ENCODE measurements around the gene EDC4.
A peak's percentile ranks its signal among the peaks of the same experiment; 100 is the strongest.

Gene EDC4

GRCh38 chr16:67846320-67847063 lies 26.4 kb upstream of the EDC4 start, which contains the start of gene NUTF2 (continued):
- TF ChIP-seq ZNF280C (tag by site-specific recombination; IDR thresholded peaks at IDR 0.05) (no peak), ZNF311 (tag by site-specific recombination; IDR thresholded peaks at IDR 0.05; ENCODE audit: borderline replicate concordance) (no peak), ZNF292 (tag by site-specific recombination; IDR thresholded peaks at IDR 0.05; ENCODE audit: borderline replicate concordance, low read depth) (no peak), ZNF707 (tag by site-specific recombination; IDR thresholded peaks at IDR 0.05) (no peak), ZBTB11 (tag by site-specific recombination; conservative IDR thresholded peaks at IDR 0.05; ENCODE audit: low read depth) (peak; percentile 90), ZNF274 (IDR thresholded peaks at IDR 0.05; ENCODE audit: low read length) (no peak), ZNF274 (tag by site-specific recombination; IDR thresholded peaks at IDR 0.05; ENCODE audit: borderline replicate concordance) (no peak), AEBP2 (tag by site-specific recombination; IDR thresholded peaks at IDR 0.05; ENCODE audit: borderline replicate concordance) (no peak), ZNF335 (tag by site-specific recombination; conservative IDR thresholded peaks at IDR 0.05) (peak; percentile 98), ZNF433 (tag by site-specific recombination; IDR thresholded peaks at IDR 0.05; ENCODE audit: low read depth) (no peak), ZNF580 (tag by site-specific recombination; IDR thresholded peaks at IDR 0.05) (peak; percentile 50; the same call in 1 of the 2 replicates), ZNF174 (tag by site-specific recombination; IDR thresholded peaks at IDR 0.05) (no peak), GLI2 (tag by site-specific recombination; IDR thresholded peaks at IDR 0.05; ENCODE audit: borderline replicate concordance, low read depth) (no peak), ZNF571 (tag by site-specific recombination; IDR thresholded peaks at IDR 0.05) (no peak), PBX3 (CRISPR knock-in tag; IDR thresholded peaks at IDR 0.05) (peak; percentile 73), ZSCAN4 (tag by site-specific recombination; IDR thresholded peaks at IDR 0.05) (no peak), PRDM4 (tag by site-specific recombination; IDR thresholded peaks at IDR 0.05) (peak; percentile 56), PRDM2 (tag by site-specific recombination; IDR thresholded peaks at IDR 0.05; ENCODE audit: borderline replicate concordance) (no peak), ZNF830 (tag by site-specific recombination; IDR thresholded peaks at IDR 0.05; ENCODE audit: low read depth) (no peak)
